Suprapubic skin (tissue), 4 donors: ENCODE measurements around the gene SUSD4.

Experiments
- POLR2A ChIP-seq, 2 donors: fragments of 450-650 bp; IDR thresholded peaks; one replicate each; pipeline ENCODE4 v1.6.1; 2017; ENCODE audit warnings: antibody characterized with exemption in 2 of 2, mild to moderate bottlenecking in 2 of 2, moderate library complexity in 2 of 2
- POLR2AphosphoS5 ChIP-seq, 3 donors: sonication (generic); formaldehyde crosslinking; IDR thresholded peaks; one replicate each; pipeline ENCODE4 v1.6.1; 2017; ENCODE audit warnings: antibody characterized with exemption in 3 of 3
- TF ChIP-seq, protein P1 (sequence below), 2 donors: fragments of 200-600 bp in 1 of 2; fragments of 450-650 bp in 1 of 2; sonication (generic) in 1 of 2; IDR thresholded peaks; one replicate each; pipeline ENCODE4 v1.5.1; 2016 to 2019; ENCODE audit warnings: antibody characterized with exemption in 2 of 2, mild to moderate bottlenecking in 1 of 2, moderate library complexity in 1 of 2

DNA sequence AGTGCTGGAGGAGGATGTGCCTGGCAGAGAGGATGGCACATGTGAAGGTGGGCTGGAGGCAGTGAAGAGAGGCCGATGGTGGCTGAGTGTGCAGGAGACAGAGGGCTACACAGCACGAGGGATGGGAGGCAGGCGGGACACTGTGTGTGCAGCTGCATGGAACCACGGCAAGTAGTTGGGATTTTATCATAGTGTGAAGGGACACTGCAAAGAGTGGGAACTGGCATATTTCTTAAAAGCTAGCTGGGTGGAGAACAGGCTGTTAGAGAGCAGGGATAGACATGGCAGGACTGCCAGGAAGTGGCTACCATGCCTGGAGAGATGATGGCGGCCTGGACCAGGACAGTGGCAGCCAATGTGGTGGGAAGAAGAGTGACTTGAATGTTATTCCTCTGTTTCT is 118.6 kb downstream of the SUSD4 start:
- TF ChIP-seq, protein P1, sequence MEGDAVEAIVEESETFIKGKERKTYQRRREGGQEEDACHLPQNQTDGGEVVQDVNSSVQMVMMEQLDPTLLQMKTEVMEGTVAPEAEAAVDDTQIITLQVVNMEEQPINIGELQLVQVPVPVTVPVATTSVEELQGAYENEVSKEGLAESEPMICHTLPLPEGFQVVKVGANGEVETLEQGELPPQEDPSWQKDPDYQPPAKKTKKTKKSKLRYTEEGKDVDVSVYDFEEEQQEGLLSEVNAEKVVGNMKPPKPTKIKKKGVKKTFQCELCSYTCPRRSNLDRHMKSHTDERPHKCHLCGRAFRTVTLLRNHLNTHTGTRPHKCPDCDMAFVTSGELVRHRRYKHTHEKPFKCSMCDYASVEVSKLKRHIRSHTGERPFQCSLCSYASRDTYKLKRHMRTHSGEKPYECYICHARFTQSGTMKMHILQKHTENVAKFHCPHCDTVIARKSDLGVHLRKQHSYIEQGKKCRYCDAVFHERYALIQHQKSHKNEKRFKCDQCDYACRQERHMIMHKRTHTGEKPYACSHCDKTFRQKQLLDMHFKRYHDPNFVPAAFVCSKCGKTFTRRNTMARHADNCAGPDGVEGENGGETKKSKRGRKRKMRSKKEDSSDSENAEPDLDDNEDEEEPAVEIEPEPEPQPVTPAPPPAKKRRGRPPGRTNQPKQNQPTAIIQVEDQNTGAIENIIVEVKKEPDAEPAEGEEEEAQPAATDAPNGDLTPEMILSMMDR (IDR thresholded peaks at IDR 0.05) = no peak
- no peak for TF ChIP-seq POLR2A (IDR thresholded peaks at IDR 0.05)
- TF ChIP-seq POLR2AphosphoS5 (IDR thresholded peaks at IDR 0.05) = no peak
